ENCODE data around the gene UBE2Q2.
A peak's percentile ranks its signal among the peaks of the same experiment; 100 is the strongest.
"Not testable (repeated sequence)": the region's sequence is repeated elsewhere in the genome, so short reads cannot be mapped to it uniquely, and the experiment has no call there.

Gene UBE2Q2

DNA sequence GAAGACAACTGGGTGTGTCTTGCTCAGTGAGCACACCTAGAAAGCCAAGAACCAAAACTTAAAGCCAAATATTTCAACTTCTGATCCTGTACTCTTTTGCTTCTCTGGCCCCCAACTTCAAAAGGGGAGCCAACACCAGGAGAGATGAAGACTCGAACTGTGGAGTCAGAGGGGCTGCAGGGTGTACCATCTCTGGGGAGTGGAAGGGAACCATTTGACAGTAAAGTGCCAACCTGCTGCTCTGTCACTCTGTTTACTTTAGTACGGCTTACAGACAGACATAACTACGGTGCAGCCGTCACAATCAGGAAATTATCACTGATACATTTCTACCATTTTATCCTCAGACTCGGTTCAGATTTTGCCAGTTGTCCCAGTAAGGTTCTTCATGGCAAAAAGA is 62.0 kb downstream of the UBE2Q2 start:
- TF ChIP-seq FOXK2 (IDR thresholded peaks at IDR 0.05) (no peak), ARNT (IDR thresholded peaks at IDR 0.05) (no peak), FOXA1 (IDR thresholded peaks at IDR 0.05) (no peak), SP1 (IDR thresholded peaks at IDR 0.05) (no peak), L3MBTL2 (conservative IDR thresholded peaks at IDR 0.05) (no peak), LEF1 (IDR thresholded peaks at IDR 0.05; ENCODE audit: borderline replicate concordance) (no peak), CTBP1 (IDR thresholded peaks at IDR 0.05; ENCODE audit: borderline replicate concordance) (no peak), ELF4 (IDR thresholded peaks at IDR 0.05) (no peak), NFRKB (IDR thresholded peaks at IDR 0.05) (no peak), BHLHE40 (IDR thresholded peaks at IDR 0.05; ENCODE audit: borderline replicate concordance) (no peak), TARDBP (IDR thresholded peaks at IDR 0.05) (no peak), HDGF (IDR thresholded peaks at IDR 0.05; ENCODE audit: borderline replicate concordance) (no peak), FOXM1 (IDR thresholded peaks at IDR 0.05; ENCODE audit: borderline replicate concordance) (no peak), ZNF384 (IDR thresholded peaks at IDR 0.05) (no peak), SUZ12 (IDR thresholded peaks at IDR 0.05) (no peak)
- TF ChIP-seq, protein P1, sequence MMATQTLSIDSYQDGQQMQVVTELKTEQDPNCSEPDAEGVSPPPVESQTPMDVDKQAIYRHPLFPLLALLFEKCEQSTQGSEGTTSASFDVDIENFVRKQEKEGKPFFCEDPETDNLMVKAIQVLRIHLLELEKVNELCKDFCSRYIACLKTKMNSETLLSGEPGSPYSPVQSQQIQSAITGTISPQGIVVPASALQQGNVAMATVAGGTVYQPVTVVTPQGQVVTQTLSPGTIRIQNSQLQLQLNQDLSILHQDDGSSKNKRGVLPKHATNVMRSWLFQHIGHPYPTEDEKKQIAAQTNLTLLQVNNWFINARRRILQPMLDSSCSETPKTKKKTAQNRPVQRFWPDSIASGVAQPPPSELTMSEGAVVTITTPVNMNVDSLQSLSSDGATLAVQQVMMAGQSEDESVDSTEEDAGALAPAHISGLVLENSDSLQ (IDR thresholded peaks at IDR 0.05), result no peak
- POLR2A ChIA-PET, result no interaction called here
- CTCF ChIA-PET, result interaction anchor here (1.0 kb wide), 1 partner anchor 24 kb away, joined by 5 read pairs; no protein-coding TSS in a partner anchor
- no peak for DNase-seq (ENCODE audit: extremely low spot score)

DNA sequence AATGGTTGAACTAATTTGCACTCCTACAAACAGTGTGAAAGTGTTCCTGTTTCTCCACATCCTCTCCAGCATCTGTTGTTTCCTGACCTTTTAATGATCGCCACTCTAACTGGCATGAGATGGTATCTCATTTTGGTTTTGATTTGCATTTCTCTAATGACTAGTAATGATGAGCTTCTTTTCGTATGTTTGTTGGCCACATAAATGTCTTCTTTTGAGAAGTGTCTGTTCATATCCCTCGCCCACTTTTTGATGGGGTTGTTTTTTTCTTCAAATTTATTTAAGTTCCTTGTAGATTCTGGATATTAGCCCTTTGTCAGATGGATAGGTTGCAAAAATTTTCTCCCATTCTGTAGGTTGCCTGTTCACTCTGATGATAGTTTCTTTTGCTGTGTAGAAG is 67.1 kb downstream of the UBE2Q2 start:
- DNase-seq (ENCODE audit: extremely low spot score); POLR2A ChIA-PET; CTCF ChIA-PET: not testable (repeated sequence)

DNA sequence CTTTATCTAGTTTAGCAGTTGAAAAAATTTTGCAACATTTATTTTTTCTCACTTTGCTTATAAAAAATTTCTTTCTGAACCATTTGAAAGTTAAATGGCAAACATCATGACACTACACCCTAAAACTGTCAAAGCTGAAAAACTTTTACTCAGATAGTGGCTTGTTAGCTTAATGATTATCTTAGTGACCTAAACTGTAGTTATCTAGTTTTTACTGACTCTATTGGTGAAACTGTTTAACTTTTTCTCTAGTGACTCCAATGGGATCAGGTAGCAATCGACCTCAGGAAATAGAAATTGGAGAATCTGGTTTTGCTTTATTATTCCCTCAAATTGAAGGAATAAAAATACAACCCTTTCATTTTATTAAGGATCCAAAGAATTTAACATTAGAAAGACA is 73.7 kb downstream of the UBE2Q2 start:
- POLR2A ChIA-PET, result no interaction called here
- TF ChIP-seq L3MBTL2 (conservative IDR thresholded peaks at IDR 0.05), result no peak
- no peak for TF ChIP-seq BHLHE40 (IDR thresholded peaks at IDR 0.05; ENCODE audit: borderline replicate concordance)
- TF ChIP-seq ELF4 (IDR thresholded peaks at IDR 0.05), result no peak
- no peak for TF ChIP-seq SUZ12 (IDR thresholded peaks at IDR 0.05)
- TF ChIP-seq ZNF384 (IDR thresholded peaks at IDR 0.05), result no peak
- no peak for TF ChIP-seq FOXA1 (IDR thresholded peaks at IDR 0.05)
- TF ChIP-seq, protein P1 (IDR thresholded peaks at IDR 0.05), result no peak
- no peak for TF ChIP-seq HDGF (IDR thresholded peaks at IDR 0.05; ENCODE audit: borderline replicate concordance)
- TF ChIP-seq CTBP1 (IDR thresholded peaks at IDR 0.05; ENCODE audit: borderline replicate concordance), result no peak
- no peak for TF ChIP-seq NFRKB (IDR thresholded peaks at IDR 0.05)
- no peak for TF ChIP-seq SP1 (IDR thresholded peaks at IDR 0.05)
- no peak for TF ChIP-seq FOXM1 (IDR thresholded peaks at IDR 0.05; ENCODE audit: borderline replicate concordance)
- TF ChIP-seq TARDBP (IDR thresholded peaks at IDR 0.05), result no peak
- TF ChIP-seq LEF1 (IDR thresholded peaks at IDR 0.05; ENCODE audit: borderline replicate concordance), result no peak
- TF ChIP-seq ARNT (IDR thresholded peaks at IDR 0.05), result no peak
- no peak for TF ChIP-seq FOXK2 (IDR thresholded peaks at IDR 0.05)
- CTCF ChIA-PET, result interaction anchor here (0.9 kb wide), 1 partner anchor 12 kb away, joined by 4 read pairs; no protein-coding TSS in a partner anchor
- DNase-seq (ENCODE audit: extremely low spot score), result no peak

DNA sequence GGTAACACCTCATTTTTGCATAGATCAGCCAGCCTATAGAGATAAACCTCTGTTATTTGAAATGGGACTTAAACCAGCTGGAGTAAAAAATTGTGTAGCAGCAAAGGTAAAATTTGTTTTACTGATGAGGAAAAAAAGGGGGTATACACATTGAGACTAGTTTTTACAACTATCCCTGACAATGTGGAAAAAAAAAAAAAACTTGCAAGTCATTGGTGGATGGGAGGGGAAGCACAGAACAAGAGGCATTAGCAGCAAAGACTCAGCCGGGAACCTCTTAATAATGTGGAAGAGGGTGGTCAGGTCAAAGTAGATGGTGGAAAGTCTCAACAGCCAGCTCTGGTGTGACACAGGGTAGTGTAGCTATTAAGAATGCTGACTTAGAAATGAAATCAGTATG is 74.9 kb downstream of the UBE2Q2 start:
- TF ChIP-seq FOXK2 (IDR thresholded peaks at IDR 0.05) (no peak), NFRKB (IDR thresholded peaks at IDR 0.05) (no peak), SP1 (IDR thresholded peaks at IDR 0.05) (no peak), ELF4 (IDR thresholded peaks at IDR 0.05) (no peak), ARNT (IDR thresholded peaks at IDR 0.05) (no peak), CTBP1 (IDR thresholded peaks at IDR 0.05; ENCODE audit: borderline replicate concordance) (no peak), L3MBTL2 (conservative IDR thresholded peaks at IDR 0.05) (no peak)
- POLR2A ChIA-PET, result no interaction called here
- DNase-seq (ENCODE audit: extremely low spot score), result no peak
- CTCF ChIA-PET, result no interaction called here

DNA sequence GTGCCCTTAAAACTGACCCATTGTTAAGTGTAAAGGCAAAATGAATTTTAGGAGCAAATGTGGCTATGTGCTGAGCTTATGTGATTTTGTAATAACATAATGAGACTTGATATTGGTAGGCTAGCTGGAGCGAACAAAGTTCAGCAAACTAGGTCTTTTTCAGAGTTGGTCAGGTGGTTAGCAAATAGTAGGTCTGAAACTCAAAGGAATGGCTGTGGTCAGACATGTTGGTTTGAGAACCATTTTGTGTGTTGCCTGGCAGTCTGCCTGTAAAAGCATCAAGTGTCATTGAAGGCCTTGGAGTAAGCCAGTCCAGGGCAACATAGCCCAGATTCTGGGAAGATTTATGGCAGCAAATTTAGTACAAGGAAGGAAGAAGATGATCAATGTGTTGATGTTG is 76.8 kb downstream of the UBE2Q2 start:
- TF ChIP-seq NFRKB (IDR thresholded peaks at IDR 0.05) (no peak), ARNT (IDR thresholded peaks at IDR 0.05) (no peak), L3MBTL2 (conservative IDR thresholded peaks at IDR 0.05) (no peak), FOXM1 (IDR thresholded peaks at IDR 0.05; ENCODE audit: borderline replicate concordance) (no peak)
- ChIA-PET POLR2A (interaction anchor here (1.2 kb wide), 1 partner anchor 16 kb away, joined by 4 read pairs; the partner anchor contains the start of gene FBXO22), CTCF (no interaction called here)
- DNase-seq (ENCODE audit: extremely low spot score), result no peak

DNA sequence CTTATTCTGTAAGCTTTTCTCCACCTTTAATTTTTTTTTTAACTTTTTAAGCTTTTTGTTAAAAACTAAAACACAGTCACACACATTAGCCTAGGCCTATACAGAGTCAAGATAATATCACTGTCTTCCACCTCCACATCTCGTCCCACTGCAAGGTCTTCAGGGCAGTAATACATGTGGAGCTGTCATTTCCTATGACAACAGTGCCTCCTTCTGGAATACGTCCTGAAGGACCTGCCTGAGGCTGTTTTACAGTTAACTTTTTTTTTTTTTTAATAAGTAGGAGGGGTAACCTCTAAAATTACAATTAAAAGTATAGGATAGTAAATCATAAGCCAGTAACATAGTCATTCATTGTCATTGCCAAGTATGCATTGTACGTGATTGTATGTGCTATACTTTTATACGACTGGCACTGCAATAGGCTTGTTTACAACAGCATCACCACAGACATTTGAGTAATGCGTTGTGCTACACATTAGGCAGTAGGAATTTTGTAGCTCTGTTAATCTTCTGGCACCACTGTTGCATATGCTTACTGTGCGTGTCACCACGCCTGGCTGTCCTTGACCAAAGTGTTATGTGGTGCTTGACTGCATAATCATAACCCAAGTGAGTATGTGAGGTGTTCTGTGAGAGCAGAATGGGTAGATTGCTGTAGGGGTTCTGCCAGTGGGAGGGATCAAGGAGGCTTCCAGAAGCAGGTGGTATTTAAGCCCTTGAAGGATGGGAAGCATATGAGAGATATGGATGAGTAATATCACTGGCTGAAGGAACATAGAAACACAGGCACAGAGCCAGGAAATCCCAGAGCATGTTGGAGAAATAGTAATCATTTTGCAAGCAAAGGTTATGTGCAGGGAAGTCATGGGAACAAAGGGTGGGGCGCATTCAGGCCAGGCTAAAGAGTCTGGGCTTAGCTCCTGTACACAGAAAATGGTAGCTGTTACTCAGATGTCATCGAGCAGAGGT is 78.8 kb downstream of the UBE2Q2 start:
- CTCF ChIA-PET, result interaction anchor here (0.6 to 1.9 kb wide), 10 partner anchors 9 to 304 kb away, joined by 3 to 14 read pairs (median 3); no protein-coding TSS in a partner anchor
- peak; percentile 30 for DNase-seq (ENCODE audit: extremely low spot score)
- POLR2A ChIA-PET, result interaction anchor here (0.5 to 0.7 kb wide), 2 partner anchors 18 to 128 kb away, joined by 3 to 4 read pairs; no protein-coding TSS in a partner anchor
- TF ChIP-seq ZNF384 (IDR thresholded peaks at IDR 0.05) (peak; percentile 94), CTBP1 (IDR thresholded peaks at IDR 0.05; ENCODE audit: borderline replicate concordance) (no peak)
- TF ChIP-seq, protein P1 (IDR thresholded peaks at IDR 0.05), result peak; percentile 27
